ENCODE data around the gene ALG3.
A peak's percentile ranks its signal among the peaks of the same experiment; 100 is the strongest.

GRCh38 chr3:184284696-184285095, 35.9 kb upstream of the ALG3 start:
- TF ChIP-seq CTCF (IDR thresholded peaks at IDR 0.05): peak in 8 of 12 donors; percentile 18 to 51 (median 29)
- TF ChIP-seq POLR2A (IDR thresholded peaks at IDR 0.05): no peak
